Right forelimb (tissue), 1 donor: ENCODE measurements around the gene ARHGEF12.

Source experiments
- DNase-seq: peaks from one replicate; pipeline ENCODE4 v3.0.0-alpha.2; 2018

Gene ARHGEF12

DNA sequence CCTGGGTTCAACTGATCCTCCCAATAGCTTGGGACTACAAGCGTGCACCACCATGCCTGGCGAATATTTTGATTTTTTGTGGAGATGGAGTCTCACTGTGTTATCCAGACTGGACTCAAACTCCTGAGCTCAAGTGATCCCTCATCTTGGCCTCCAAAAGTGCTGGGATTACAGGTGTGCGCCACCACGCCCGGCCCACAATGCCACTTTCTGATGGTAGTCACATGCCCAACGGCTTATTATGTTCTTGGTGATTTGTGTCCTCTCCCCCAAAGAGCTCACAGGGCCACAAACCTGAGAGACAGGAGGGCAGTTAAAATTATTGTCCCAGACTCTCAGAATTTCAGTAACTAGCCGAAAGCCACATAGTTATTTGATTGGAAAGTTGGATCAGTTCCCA is 185.0 kb downstream of the ARHGEF12 start:
- no peak for DNase-seq

DNA sequence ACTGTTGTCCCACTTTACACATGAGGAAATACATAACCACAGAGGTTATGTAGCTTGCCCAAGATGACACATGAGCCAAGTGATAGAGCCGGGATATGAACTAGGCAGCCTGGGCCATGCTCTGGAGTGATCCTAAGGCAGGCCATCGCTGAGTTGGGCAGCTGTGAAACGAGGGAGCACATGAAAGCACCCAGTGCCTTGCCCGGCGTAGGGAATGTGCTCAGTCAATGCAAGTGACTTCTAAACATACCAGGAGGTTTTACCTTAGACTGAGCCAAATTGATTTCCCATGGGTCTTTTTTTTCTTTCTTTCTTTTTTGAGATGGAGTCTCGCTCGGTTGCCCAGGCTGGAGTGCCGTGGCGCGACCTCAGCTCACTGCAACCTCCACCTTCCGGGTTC is 185.8 kb downstream of the ARHGEF12 start:
- DNase-seq = no peak

DNA sequence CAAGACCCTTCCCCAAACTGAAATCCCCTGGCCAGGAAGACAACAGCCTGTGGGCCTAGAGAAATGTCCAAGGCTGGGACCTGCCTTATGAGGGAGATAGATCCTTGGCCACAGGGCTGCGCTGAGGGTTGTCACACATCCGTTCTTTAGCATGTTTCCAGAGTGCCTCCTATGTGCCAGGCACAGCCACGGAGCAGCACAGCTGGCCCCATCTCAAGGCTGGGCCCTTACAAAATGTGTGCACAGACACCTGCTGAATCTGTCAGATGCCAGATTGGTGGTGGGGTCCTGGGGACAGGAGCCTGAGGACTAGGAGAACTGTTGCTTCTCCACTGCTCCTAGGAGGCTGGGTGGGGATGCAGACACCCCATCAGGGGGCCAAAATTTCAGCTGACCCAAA is 186.5 kb downstream of the ARHGEF12 start:
- no peak for DNase-seq

DNA sequence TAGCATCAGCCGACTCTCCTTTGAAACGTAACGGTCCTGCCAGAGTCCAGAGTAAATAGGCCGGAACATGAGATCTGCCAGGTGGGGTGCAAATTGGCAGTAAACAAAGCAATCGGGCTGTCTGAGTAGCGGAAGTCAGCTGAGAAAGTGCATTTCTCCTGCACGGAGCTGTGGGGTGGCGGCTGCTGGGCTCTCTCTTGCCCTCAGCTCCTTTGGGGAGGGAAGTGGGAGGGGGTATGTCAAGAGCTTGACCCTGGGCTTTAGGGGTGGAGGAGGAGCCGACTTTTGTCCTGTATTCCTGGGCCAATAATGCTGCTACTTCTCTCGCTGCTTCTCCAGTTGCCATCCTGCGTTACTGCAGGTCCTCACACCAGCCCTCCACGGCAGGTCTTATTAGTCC is 187.0 kb downstream of the ARHGEF12 start:
- DNase-seq = no peak

DNA sequence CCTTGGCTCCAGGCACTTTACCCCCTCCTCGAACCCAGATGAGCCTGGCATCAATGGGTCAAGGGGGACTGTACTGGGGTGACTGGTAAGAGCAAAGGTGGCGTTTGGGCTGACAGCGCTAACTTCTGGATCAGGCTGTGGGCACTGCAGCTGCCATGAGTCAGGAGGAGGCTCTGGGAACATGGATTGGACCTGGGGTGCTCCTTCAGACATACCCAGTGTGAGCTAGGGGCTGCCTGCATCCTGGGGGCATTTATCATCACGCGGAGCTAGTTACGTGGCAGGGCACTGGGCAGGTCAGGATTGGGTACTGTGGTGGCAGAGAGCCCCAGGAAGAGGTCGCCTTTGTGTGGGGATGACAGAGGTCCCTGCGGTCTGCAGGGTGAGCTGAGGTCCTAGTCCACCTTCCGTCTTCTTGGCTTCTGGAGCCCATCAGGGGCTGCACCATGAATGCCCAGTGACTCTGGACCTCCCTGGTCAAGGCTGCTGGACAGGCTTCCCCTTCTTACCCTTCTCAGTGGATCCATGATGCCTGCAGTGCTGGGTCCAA is 188.4 kb downstream of the ARHGEF12 start:
- DNase-seq = peak; percentile 29

DNA sequence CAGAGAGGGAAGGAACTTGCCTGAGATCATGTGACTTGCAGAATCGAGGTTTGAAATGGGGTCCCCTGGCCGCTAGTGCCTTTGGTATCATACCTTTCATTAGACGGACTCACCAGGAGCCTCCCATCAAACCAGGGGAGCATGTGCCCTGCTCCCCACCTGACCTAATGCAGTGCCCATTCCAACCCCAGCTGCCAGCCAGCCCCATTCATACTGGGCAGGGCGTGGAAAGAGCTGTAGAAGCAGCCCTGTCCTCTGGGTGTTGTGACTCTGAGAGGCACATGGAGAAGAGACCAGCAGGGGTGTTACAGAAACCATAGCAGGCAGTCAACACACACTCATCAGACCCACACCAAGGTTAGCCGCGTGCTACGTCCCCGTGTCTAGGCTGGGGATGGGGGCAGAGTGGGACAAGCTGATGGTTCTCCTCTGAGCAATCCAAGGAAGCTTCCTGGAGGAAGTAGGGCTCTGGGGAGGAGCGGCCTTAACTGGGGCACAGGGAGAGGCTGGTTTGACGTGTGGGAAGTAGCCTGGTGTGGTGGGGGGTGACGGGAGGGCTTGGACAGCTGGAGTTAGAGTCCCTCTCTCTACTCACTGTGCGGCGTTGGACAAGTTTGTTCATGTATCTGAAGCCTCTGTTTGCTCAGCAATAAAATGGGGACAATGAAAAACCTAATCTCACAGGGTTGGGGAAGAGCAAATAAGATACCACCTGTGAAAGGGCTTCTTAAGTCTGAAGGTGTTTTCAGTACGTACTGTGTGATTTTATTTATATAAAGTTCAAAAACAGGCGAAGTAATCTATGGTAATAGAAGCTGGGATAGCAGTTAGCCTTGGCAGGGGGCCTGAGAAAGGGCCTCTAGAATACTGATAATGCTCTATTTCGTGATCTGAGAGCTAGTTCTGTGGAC is 189.3 kb downstream of the ARHGEF12 start:
- peak; percentile 38 for DNase-seq

DNA sequence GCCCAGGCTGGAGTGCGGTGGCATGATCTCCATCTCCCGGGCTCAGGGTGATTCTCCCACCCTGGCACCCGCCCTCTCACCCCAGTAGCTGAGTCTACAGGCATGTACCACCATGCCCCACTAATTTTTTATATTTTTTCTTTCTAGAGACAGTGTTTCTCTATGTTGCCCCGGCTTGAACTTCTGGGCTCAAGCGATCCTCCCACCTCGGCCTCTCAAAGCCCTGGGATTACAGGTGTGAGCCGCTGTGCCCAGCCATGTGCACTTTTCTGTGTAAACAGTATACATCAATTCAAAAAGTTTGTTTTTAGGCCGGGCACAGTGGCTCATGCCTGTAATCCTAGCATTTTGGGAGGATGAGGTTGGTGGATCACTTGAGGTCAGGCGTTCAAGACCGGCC is 190.0 kb downstream of the ARHGEF12 start:
- no peak for DNase-seq

DNA sequence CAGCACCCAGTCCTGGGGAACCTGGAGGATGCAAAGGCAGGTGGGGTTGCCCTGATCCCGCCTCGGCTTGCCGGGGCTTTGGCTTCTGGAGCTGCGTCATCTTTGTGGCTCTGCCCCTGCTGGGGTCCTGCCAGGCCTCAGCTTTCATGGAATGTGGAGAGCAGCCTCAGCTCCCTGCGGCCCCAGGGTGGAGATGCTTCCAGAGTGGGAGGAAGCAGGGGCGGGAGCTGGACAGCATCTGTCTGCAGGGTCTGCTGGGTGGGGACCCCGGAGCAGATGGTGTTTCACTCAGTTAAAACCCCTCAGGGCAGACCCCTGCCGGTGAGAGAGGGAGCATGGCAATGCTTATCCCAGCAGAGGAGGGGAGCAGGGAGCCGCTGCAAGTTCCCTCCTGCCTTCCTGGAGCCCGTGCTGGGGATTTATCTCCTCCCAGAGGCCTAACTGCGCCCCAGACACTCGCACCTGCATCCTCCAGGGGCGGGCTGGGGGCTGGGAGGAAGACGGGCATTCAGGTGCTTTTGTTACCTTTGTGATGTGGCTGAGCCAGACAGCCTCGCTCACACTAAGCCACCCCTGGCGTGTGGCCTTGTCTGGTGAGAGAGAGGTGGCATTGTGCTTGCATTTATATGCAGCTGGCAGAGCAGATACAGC is 191.0 kb downstream of the ARHGEF12 start:
- DNase-seq = peak; percentile 81

DNA sequence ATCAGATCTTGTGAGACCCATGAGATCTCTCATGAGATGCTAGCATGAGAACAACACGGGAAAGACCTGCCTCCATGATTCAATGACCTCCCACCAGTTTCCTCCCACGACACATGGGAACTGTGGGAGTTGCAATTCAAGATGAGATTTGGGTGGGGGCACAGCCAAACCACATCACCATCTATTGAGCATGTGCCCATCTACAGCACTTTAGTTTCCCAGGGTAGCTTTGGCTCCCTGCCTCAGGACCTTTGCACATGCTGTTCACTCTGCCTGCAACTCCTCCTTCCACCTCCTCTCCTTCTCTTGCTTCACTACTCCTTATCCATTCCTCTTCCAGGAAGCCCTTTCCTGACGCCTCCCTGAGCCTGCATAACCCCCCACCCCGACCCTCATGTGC is 192.5 kb downstream of the ARHGEF12 start:
- DNase-seq = no peak

DNA sequence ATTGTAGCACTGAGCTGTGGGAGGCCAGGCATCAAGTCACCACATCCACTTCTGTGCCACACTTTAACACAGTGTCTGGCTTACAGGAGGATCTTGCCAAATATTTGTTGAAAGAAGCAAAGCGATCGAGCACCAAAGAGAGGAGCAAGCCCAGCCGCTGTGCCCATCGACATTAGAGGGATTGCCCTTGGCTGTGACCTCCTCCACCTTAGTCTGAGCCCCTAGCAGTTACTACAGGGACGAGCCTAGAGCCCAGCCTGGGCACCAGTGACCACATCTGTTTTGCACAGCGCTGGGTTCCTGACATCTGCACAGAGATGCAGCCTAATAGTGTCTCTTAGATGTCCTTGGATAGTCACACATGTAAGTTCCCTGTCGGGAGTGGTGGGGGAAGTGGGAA is 193.0 kb downstream of the ARHGEF12 start:
- DNase-seq = no peak

DNA sequence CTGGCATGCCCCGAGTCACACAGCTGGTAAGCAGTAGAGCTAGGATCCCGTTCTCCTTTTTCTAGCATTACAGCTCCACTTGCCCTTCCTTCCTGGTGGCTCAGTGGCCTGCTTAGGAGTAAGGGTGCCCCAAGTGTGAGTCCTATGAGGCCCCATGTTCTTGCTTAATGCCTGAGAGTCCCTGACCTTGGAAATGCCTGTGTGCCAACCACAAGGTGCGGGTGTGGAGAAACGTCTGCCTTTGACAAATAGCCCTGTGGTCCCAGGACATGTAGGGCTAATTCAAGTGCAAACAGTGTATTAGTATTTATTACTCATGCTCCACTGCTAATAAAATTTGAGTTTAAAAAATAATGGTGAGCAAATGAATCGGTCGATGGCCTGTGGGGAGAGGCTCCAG is 193.7 kb downstream of the ARHGEF12 start:
- no peak for DNase-seq

DNA sequence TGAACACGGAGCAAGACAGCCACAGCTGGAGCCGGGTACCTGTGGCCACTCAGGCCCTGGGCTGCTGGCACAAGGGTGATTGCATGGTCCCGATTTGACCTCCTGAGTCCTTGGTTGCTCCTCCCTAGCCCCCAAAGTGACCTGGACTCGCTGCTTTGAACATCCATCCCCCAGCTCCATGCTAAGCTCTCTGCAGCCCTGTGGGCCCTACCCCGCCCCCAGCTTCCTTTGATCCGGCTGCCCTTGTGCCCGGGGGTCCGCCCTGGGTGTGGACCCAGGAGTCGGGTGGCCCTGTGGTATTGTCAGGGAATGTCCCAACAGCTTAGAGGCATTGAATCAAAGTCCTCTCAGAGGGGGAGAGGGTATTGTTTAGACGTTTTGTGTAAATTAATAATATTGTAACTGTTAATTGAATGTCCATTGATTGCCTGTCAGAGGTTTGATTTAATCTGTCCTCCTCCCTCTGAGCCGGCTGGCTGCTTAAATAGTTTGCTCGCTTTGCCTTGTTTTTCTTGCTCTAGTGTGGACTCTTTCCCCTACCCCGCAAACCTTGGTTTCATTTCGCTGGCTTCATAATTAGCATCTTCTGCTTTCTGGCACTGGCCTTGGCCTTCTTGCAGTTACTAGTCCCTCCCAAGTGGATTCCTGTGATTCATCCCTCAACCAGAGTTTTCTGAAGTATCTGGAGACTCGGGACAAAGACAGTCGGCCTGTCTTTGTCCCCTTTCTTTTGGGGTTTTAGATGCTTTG is 196.0 kb downstream of the ARHGEF12 start:
- DNase-seq = no peak

DNA sequence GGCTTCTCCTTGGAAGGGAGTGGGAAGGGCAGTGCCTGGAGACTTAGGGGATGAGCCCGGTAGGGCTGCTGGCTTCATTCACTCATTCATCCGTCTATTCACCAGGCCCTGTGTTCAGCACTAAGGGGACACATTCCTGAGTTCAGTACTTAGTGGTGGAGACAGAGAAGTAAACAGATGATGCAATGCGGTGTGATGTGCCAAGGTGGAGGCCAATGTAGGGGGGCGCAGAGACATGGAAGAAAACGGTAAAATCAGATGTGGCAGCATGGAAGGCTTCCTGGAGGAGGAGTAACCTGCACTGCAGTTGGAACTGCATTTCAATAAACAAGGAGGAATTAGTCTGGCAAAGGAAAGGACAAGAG is 196.6 kb downstream of the ARHGEF12 start:
- DNase-seq = no peak

DNA sequence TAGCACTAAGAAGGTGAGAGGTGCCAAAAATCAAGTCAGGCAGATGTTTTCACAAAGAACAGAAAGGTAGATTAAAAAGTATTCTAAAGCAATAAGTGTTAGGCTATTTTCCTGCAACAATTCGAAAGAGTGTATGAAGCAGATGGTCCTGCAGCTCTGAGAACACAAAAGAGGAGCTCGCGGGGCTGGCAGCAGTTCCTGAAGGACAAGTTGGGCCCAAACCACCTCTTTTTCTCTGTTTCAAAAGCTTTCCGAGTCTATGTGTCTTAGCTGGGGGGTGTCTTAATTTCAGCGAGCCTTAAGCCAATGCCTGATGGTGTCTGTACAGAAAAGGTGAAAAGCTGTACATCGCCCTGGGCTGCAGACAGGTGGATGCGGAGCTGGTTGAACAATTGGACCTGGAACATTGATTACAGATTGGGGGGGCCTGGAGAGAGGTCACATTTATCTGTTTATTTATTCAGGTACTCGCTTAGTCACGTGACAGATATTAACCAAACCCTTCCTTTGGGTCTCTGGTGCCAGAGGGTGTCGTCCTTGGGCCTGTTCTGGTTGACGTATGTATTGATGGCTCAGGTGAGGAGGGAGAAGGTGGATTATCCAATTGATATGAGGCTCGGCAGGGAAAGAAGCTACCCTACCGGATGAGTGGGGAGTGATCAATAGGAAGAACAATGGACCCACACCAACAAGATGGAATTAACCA is 200.0 kb downstream of the ARHGEF12 start:
- DNase-seq = no peak

DNA sequence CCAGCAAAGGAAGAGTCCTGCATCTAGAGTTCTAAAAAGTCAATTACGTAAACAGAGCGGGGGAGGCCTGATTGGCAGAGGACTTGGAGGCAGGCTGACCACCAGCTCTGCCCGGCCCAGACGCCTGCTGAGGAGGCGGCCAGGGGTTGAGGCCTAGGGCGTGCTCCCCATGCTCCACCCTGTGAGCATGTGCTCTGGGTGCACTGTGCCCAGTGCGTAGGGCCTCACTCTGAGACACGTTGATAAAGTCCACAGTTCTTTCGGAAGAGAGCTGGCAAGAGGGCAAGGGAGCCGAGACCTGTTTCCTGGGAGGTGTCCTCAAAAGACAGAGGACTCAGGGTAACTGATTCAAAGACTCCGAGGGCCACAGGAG is 200.6 kb downstream of the ARHGEF12 start:
- DNase-seq = no peak

DNA sequence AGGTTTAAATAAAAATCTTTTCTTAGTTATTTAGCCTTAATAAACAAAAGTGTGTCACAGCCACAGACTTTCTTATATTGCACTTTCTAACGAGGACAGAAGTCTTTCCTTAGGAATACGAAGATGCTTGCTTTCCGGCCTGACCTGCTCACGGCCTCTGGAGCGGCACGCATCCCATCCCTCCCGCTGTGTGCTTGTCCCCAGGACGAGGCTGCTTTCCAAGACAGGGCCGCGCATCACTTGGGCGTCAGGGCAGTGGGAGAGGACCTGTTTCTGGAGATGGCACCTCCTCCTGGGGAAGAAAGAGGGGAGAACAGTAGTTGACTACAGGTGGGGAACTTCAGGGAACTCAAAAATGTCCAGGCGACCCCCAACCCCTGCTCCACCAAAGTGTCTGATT is 201.8 kb downstream of the ARHGEF12 start:
- no peak for DNase-seq

DNA sequence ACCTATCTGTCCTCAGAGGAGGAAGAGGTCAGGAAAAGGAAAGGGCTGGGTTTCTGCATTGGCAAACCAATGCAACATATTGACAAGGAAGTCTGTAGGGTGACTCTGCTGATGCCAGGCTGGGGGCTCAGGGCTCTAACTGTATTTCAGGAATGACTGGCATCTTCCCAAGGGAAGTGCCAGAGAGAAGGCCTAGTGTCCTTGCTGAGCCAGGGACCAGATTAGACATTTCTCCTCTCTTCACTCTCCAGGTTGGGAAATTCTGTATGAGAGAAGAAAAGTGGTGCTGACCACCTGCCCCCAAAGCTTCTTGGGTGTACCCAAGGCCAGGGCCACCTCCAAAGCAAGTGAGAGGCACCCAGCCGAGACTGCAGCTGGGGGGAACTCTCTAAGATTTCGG is 202.5 kb downstream of the ARHGEF12 start:
- DNase-seq = no peak
